NCI-H187 treated with DMSO at 0.1 percent for 48 hours (cell line): ENCODE results near the gene SF3B1.
A peak's percentile ranks its signal among the peaks of the same experiment; 100 is the strongest.
"Not testable (repeated sequence)": the region's sequence is repeated elsewhere in the genome, so short reads cannot be mapped to it uniquely, and the experiment has no call there.

ENCODE experiments used
- DNase-seq: peaks from one replicate; lab custom pipeline; 2025; lab: John Stamatoyannopoulos, UW

The SF3B1 gene, protein sequence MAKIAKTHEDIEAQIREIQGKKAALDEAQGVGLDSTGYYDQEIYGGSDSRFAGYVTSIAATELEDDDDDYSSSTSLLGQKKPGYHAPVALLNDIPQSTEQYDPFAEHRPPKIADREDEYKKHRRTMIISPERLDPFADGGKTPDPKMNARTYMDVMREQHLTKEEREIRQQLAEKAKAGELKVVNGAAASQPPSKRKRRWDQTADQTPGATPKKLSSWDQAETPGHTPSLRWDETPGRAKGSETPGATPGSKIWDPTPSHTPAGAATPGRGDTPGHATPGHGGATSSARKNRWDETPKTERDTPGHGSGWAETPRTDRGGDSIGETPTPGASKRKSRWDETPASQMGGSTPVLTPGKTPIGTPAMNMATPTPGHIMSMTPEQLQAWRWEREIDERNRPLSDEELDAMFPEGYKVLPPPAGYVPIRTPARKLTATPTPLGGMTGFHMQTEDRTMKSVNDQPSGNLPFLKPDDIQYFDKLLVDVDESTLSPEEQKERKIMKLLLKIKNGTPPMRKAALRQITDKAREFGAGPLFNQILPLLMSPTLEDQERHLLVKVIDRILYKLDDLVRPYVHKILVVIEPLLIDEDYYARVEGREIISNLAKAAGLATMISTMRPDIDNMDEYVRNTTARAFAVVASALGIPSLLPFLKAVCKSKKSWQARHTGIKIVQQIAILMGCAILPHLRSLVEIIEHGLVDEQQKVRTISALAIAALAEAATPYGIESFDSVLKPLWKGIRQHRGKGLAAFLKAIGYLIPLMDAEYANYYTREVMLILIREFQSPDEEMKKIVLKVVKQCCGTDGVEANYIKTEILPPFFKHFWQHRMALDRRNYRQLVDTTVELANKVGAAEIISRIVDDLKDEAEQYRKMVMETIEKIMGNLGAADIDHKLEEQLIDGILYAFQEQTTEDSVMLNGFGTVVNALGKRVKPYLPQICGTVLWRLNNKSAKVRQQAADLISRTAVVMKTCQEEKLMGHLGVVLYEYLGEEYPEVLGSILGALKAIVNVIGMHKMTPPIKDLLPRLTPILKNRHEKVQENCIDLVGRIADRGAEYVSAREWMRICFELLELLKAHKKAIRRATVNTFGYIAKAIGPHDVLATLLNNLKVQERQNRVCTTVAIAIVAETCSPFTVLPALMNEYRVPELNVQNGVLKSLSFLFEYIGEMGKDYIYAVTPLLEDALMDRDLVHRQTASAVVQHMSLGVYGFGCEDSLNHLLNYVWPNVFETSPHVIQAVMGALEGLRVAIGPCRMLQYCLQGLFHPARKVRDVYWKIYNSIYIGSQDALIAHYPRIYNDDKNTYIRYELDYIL

DNA sequence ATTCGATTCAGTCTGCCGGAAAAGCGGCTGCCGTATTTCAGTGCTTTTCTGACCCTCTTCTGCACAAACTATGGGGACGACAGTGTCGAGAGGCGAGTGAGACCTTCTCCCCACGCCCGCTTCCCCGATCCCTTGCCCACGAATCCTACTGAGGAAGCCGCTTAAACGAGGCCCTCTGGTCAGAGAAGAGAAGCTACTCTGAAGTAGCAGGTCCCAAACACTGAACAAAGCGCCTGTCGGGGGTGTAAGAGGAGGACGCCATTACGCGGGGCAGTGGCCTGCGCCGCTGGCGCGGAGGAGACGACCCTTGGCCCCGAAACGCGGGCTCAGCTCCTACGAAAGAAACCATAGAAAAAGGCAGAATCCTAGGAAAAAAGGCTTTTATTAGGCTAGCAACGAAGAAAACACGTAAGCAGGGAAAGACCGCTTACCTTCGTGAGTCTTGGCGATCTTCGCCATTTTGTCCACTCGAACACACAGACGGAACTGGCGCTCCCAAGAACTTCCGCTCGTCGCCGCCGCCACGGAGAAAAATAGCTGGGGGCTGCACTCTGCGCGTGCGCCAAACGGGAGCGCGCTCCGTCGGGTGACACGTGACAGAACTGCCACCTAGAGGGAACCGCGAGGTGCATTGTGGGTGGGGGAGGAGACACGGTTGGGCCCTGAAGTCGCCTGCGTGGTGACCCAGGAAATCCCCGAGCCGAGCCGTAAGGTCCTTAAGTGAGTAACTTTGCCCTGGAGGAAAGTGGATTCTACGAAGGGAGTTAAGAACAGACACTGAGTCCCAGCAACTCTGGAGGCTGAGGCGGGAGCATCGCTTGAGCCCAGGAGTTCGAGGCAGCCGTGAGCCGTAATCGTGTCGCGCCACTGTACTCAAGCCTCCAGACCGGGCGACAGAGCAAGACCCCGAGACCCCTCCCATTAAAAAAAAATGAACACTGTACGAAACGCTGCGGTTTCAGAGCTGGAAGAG, at the start of gene SF3B1:
Gene SF3B1, minus strand, starts transcription at position 488 of the 973 bp plus-strand sequence. Its CDS starts 29 bp downstream, at position 459.
- DNase-seq: peak; percentile 54

DNA sequence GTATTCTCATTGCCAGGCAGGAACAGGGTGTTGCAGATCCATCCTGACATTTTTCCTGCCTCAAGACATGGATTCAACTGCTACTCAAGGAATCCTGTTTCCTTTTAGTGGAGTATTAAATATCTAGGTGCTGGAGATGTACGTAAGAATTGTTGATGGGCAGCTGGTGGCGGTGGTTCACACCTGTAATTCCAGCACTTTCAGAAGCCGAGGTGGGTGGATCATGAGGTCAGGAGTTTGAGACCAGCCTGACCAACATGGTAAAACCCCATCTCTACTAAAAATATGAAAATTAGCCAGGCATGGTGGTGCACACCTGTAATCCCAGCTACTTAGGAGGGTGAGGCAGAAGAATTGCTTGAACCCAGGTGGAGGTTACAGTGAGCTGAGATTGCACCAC, 49.4 kb upstream of the SF3B1 start:
- DNase-seq: not testable (repeated sequence)

GRCh38 chr2:197480165-197481036, 45.6 kb upstream of the SF3B1 start:
- DNase-seq: no peak

DNA sequence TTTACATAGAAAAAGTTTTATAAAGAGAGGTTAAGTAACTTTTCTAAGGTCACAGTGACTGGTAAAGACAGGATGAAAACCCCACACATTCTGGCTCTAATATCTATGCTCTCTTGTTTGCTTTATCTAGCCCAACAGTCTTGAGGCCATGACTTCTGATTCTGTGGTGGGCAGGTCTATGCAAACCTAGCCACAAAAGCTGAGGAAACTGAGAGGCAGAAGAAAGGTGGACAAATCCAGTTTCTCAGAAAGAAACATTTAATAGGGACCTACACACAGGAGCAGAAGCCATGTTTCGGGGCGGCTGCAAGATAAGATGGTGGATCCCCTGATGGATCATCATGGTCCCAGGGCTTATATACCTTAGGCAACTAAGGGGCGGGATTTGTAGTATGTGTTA, 43.0 kb upstream of the SF3B1 start:
- DNase-seq: no peak

- DNase-seq: no peak
These were observed 37.3 kb upstream of the SF3B1 start for GRCh38 chr2:197472166-197472565.

DNA sequence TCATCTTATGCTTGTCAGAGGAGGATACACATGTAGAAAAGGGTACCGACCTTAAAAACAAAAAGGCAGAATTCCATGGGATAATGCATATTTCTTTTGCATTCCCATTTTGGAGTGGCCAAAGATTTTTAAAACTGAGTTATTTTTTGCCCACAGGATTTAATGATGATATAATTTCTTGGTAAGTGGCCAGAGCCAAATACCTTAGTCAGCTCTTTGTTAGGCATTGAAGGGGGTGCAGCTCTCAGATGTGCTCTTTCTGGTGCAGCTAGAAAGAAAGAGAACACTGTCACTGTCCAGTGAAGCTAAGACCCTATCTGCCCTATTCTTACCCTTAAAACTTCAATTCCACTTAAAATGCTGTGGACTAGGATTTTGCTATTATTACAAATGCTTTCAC, 29.3 kb upstream of the SF3B1 start:
- no peak for DNase-seq

DNA sequence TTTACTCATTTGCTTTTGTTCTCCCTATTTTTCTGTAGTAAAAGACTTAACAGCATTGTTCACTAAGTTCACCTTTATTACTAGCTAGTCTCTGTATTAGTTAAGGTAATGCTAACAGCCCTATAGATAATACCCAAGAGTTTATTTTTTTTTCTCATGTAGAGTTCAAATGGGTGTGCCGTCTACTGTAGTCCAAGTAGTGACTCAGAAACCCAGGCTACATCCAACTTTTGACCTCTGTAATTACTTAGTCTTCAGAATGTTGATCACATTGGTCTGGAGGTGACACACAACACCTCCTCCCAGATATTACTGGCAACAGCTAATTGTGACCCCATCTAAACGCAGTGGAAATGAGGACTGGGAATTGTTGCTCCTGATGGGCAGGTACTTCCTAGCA, 26.2 kb upstream of the SF3B1 start:
- no peak for DNase-seq

DNA sequence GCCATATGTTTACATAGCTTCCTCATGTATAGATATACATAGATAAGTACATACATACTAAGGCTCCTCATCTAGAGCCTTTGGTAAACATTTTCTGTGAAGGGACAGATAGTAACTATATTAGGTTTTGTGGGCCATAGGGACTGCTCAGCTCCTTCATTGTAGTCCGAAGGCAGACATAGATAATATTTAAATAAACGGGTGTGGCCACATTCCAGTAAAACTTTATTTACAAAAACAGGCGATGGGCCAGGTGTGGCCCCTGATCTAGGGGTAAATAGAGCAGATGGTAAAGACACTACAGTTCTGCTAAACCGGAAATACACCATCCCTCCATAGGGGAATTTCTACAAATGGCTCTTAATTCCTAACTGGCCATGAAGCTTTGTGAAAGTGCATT, 25.8 kb upstream of the SF3B1 start:
- no peak for DNase-seq

GRCh38 chr2:197455428-197455827, 20.6 kb upstream of the SF3B1 start:
- DNase-seq: no peak

GRCh38 chr2:197454923-197455322, 20.1 kb upstream of the SF3B1 start:
- no peak for DNase-seq

DNA sequence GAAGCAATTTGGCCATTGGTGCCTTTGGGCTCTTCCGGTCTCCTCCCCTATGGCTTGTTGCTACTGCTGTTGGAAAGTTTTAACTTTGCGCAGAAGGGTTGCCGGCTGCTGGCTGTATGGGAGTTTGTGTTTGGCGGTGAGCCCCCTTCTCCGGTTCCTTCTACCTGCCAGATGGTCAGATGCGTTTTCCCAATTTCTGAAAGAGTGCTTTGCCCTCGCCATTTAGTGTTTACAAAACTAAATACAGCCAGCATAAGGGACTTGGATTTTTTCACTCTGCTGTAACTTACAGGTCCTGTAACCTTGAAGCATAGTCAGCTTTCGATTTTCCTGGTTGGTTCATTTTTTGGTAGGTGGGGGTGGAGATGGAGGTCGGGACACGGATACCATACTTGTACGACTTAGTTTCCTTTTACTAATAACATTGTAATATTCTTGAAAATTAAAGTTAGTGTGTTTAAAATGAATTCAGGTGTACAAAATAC, 19.1 kb upstream of the SF3B1 start:
- DNase-seq: no peak

GRCh38 chr2:197453123-197453913, 18.5 kb upstream of the SF3B1 start, which contains the start of gene COQ10B:
Gene COQ10B (plus strand): TSS chr2:197453552. CDS start chr2:197453561, 9 bp downstream.
- peak; percentile 86 for DNase-seq

- no peak for DNase-seq
These were observed 17.9 kb upstream of the SF3B1 start for GRCh38 chr2:197452754-197453122.

DNA sequence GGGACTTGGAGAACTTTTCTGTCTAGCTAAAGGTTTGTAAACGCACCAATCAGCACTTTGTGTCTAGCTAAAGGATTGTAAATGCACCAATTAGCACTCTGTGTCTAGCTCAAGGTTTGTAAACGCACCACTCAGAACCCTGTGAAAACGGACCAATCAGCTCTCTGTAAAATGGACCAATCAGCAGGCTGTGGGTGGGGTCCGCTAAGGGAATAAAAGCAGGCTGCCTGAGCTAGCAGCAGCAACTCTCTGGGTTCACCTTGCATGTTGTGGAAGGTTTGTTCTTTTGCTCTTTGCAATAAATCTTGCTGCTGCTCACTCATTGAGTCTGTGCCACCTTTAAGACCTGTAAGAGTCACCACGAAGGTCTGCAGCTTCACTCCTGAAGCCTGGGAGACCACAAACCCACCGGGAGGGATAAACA, 16.1 kb upstream of the SF3B1 start:
- not testable (repeated sequence) for DNase-seq

- no peak for DNase-seq
These were observed 15.6 kb upstream of the SF3B1 start for GRCh38 chr2:197450465-197450864.

DNA sequence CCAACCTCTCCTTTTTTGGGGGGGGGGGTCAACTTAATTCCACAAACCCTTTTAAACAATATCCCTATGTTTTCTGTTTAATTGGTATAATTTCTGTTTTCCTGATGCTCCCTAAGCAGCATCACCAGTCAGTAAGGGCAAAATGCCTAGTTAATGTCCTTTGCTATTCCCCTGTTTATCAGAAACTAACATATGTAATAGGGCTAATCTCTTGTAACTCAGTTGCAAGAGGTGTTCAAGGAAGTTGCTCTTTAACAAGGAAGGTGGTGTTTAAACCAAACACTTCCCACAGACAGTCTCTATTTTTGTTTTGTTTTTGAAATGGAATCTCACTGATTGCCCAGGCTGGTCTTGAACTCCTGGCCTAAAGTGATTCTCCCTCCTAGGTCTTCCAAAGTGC, 12.0 kb upstream of the SF3B1 start:
- DNase-seq: no peak

DNA sequence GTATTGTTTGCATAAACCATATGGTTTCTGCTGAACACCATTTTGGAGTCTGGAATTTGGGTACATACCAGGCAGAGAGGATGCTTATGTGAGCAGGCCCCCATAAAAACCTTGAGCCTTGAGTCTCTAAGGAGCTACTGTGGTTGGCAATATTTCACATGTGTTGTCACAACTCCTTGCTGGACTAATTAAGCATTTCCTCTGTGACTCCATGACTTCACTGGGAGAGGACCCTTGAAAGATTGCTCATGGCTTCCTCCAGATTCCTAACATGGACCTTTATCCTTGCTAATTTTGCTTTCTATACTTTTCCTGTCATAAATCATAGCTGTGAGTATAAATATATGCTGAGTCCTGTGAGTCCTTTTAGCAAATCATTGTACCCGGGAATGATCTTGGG, 10.9 kb upstream of the SF3B1 start:
- DNase-seq: no peak

- DNase-seq: no peak
These were observed 8.0 kb upstream of the SF3B1 start for GRCh38 chr2:197442857-197443256.

DNA sequence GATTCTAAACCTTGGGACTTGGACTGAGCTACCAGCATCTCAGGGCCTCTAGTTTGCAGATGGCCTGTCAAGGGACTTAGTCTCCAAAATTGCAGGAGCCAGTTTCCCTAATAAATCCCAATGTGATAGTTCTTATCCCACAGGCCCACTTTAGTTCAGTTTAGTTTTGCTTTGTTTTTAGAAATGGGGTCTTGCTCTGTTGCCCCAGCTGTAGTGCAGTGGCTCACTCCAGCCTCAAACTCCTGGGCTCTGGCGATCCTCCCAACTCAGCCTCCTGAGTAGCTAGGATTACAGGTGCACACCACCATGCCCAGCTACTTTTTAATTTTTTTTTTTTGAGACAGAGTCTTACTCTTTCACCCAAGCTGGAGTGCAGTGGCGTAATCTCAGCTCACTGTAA, 2.6 kb upstream of the SF3B1 start:
- no peak for DNase-seq
